Measurements from ENCODE around the gene PROSER3. TPM values are rescaled to one million over a fixed set of nuclear protein-coding genes. Genes with fewer than 3 reads are reported as not detected.

PROSER3 gene
- polyA plus RNA-seq, 1 donor from 2014 or later: 1.2 TPM

DNA sequence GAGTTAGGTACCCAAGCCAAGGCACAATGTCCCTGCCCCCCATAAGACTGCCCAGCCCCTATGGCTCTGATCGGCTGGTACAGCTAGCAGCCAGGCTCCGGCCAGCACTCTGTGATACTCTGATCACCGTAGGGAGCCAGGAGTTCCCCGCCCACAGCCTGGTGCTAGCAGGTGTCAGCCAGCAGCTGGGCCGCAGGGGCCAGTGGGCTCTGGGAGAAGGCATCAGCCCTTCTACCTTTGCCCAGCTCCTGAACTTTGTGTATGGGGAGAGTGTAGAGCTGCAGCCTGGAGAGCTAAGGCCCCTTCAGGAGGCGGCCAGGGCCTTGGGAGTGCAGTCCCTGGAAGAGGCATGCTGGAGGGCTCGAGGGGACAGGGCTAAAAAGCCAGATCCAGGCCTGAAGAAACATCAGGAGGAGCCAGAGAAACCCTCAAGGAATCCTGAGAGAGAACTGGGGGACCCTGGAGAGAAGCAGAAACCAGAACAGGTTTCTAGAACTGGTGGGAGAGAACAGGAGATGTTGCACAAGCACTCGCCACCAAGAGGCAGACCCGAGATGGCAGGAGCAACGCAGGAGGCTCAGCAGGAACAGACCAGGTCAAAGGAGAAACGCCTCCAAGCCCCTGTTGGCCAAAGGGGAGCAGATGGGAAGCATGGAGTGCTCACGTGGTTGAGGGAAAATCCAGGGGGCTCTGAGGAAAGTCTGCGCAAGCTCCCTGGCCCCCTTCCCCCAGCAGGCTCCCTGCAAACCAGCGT, 43.2 kb upstream of the PROSER3 start:
- Histone ChIP-seq H3K79me2 (replicated peaks; ENCODE audit: insufficient read depth, low read length) (peaks cover 17% of the 10 kb centered on the region), H3K9me3 (ENCODE audit: low read length) (no peaks in the 10 kb centered on the region), H3K36me3 (ENCODE audit: insufficient read depth, low read length) (no peaks in the 10 kb centered on the region), H3K4me3 (ENCODE audit: low read length) (no peak overlapping the region), H3K27me3 (ENCODE audit: insufficient read depth, low read depth, low read length) (no peaks in the 10 kb centered on the region), H3K9me2 (ENCODE audit: insufficient read depth, low read length) (no peaks in the 10 kb centered on the region), H4K20me1 (ENCODE audit: insufficient read depth) (no peaks in the 10 kb centered on the region), H2AFZ (ENCODE audit: low read depth, low read length) (no peak overlapping the region), H3F3A (ENCODE audit: insufficient read depth, low read length, poor library complexity, severe bottlenecking) (no peaks in the 10 kb centered on the region), H3K9ac (ENCODE audit: low read length) (no peak overlapping the region), H3K27ac (ENCODE audit: low read length) (no peak overlapping the region), H3K4me2 (ENCODE audit: low read length) (no peak overlapping the region)
- no peak for TF ChIP-seq RAD21 (conservative IDR thresholded peaks at IDR 0.05)
- TF ChIP-seq, protein P1, sequence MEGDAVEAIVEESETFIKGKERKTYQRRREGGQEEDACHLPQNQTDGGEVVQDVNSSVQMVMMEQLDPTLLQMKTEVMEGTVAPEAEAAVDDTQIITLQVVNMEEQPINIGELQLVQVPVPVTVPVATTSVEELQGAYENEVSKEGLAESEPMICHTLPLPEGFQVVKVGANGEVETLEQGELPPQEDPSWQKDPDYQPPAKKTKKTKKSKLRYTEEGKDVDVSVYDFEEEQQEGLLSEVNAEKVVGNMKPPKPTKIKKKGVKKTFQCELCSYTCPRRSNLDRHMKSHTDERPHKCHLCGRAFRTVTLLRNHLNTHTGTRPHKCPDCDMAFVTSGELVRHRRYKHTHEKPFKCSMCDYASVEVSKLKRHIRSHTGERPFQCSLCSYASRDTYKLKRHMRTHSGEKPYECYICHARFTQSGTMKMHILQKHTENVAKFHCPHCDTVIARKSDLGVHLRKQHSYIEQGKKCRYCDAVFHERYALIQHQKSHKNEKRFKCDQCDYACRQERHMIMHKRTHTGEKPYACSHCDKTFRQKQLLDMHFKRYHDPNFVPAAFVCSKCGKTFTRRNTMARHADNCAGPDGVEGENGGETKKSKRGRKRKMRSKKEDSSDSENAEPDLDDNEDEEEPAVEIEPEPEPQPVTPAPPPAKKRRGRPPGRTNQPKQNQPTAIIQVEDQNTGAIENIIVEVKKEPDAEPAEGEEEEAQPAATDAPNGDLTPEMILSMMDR (IDR thresholded peaks at IDR 0.05; ENCODE audit: poor library complexity, severe bottlenecking): peak; percentile 19

DNA sequence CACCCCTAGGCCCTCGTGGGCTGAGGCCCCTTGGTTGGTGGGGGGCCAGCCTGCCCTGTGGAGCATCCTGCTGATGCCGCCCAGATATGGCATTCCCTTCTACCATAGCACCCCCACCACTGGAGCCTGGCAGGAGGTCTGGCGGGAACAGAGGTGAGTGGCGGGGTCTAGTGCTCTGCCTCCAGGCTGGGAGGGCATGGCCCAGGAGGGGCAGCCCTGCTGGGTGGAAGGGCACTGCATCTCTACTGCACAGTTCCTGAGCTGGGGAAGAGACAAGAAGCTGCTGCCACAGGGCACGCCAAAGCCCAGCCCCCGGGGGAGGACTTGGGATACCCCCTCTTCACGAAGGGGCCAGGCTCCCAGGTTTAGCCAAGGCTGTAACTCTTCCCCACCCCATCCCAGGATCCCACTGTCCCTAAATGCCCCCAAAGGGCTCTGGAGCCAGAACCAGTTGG, 42.6 kb upstream of the PROSER3 start:
- Histone ChIP-seq H2AFZ (ENCODE audit: low read depth, low read length) (no peak overlapping the region), H3K27ac (ENCODE audit: low read length) (no peak overlapping the region), H3K9me2 (ENCODE audit: insufficient read depth, low read length) (no peaks in the 10 kb centered on the region), H3K27me3 (ENCODE audit: insufficient read depth, low read depth, low read length) (no peaks in the 10 kb centered on the region), H3K4me3 (ENCODE audit: low read length) (peak overlapping the region; percentile 99), H3K79me2 (replicated peaks; ENCODE audit: insufficient read depth, low read length) (peaks cover 22% of the 10 kb centered on the region), H3K4me2 (ENCODE audit: low read length) (no peak overlapping the region), H3F3A (ENCODE audit: insufficient read depth, low read length, poor library complexity, severe bottlenecking) (no peaks in the 10 kb centered on the region), H4K20me1 (ENCODE audit: insufficient read depth) (no peaks in the 10 kb centered on the region), H3K36me3 (ENCODE audit: insufficient read depth, low read length) (no peaks in the 10 kb centered on the region), H3K9me3 (ENCODE audit: low read length) (no peaks in the 10 kb centered on the region), H3K9ac (ENCODE audit: low read length) (peak overlapping the region; percentile 75)
- no peak for TF ChIP-seq MXI1 (conservative IDR thresholded peaks at IDR 0.05; ENCODE audit: poor library complexity, severe bottlenecking)
- TF ChIP-seq EP300 (conservative IDR thresholded peaks at IDR 0.05; ENCODE audit: poor library complexity, severe bottlenecking): no peak
- no peak for TF ChIP-seq POLR2AphosphoS5 (IDR thresholded peaks at IDR 0.05)
- TF ChIP-seq, protein P1 (IDR thresholded peaks at IDR 0.05; ENCODE audit: poor library complexity, severe bottlenecking): no peak
- TF ChIP-seq, protein P2, sequence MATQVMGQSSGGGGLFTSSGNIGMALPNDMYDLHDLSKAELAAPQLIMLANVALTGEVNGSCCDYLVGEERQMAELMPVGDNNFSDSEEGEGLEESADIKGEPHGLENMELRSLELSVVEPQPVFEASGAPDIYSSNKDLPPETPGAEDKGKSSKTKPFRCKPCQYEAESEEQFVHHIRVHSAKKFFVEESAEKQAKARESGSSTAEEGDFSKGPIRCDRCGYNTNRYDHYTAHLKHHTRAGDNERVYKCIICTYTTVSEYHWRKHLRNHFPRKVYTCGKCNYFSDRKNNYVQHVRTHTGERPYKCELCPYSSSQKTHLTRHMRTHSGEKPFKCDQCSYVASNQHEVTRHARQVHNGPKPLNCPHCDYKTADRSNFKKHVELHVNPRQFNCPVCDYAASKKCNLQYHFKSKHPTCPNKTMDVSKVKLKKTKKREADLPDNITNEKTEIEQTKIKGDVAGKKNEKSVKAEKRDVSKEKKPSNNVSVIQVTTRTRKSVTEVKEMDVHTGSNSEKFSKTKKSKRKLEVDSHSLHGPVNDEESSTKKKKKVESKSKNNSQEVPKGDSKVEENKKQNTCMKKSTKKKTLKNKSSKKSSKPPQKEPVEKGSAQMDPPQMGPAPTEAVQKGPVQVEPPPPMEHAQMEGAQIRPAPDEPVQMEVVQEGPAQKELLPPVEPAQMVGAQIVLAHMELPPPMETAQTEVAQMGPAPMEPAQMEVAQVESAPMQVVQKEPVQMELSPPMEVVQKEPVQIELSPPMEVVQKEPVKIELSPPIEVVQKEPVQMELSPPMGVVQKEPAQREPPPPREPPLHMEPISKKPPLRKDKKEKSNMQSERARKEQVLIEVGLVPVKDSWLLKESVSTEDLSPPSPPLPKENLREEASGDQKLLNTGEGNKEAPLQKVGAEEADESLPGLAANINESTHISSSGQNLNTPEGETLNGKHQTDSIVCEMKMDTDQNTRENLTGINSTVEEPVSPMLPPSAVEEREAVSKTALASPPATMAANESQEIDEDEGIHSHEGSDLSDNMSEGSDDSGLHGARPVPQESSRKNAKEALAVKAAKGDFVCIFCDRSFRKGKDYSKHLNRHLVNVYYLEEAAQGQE (IDR thresholded peaks at IDR 0.05; ENCODE audit: borderline replicate concordance): no peak
- no peak for TF ChIP-seq SMC3 (conservative IDR thresholded peaks at IDR 0.05; ENCODE audit: poor library complexity)
- TF ChIP-seq RAD21 (conservative IDR thresholded peaks at IDR 0.05): no peak
- TF ChIP-seq EZH2 (IDR thresholded peaks at IDR 0.05; ENCODE audit: borderline replicate concordance, insufficient read depth, low read length, poor library complexity, severe bottlenecking): no peak
- TF ChIP-seq TAF1 (IDR thresholded peaks at IDR 0.05; ENCODE audit: low read depth): no peak
